Vagina (tissue), 2 donors: ENCODE measurements around the gene ATXN1. TPM values are rescaled to one million over a fixed set of nuclear protein-coding genes. Genes with fewer than 3 reads are reported as not detected.

Experiments
- DNase-seq, 2 donors: peaks; one replicate each; pipeline ENCODE4 v3.0.0-alpha.2; 2017; ENCODE audit errors: extremely low spot score in 2 of 2
- H3K27ac ChIP-seq: fragments of 200-600 bp; sonication (generic); one replicate; pipeline ENCODE4 v1.5.1; 2019
- H3K27me3 ChIP-seq: fragments of 200-600 bp; sonication (generic); one replicate; pipeline ENCODE4 v1.5.1; 2019
- H3K36me3 ChIP-seq, 2 donors: fragments of 200-600 bp; sonication (generic); one replicate each; pipeline ENCODE4 v1.5.1; 2017 to 2019
- H3K4me1 ChIP-seq: fragments of 200-600 bp; sonication (generic); one replicate; pipeline ENCODE4 v1.5.1; 2019
- H3K4me3 ChIP-seq, 2 donors: fragments of 200-600 bp; sonication (generic); 1 replicate in 1 of 2; 2 replicates in 1 of 2; pipeline ENCODE4 v1.5.1; 2016 to 2019
- H3K9me3 ChIP-seq: fragments of 200-600 bp; sonication (generic); one replicate; pipeline ENCODE4 v1.5.1; 2019
- POLR2A ChIP-seq, 2 donors: fragments of 450-650 bp; IDR thresholded peaks; one replicate each; pipeline ENCODE4 v1.6.1; 2017; ENCODE audit warnings: antibody characterized with exemption in 2 of 2, mild to moderate bottlenecking in 2 of 2, moderate library complexity in 2 of 2
- POLR2AphosphoS5 ChIP-seq, 2 donors: sonication (generic); formaldehyde crosslinking; IDR thresholded peaks; one replicate each; pipeline ENCODE4 v1.9.0; 2017; ENCODE audit warnings: antibody characterized with exemption in 2 of 2, mild to moderate bottlenecking in 2 of 2, low read depth in 1 of 2; ENCODE audit not compliant: insufficient read depth in 1 of 2
- intact Hi-C: fragments of 100-400 bp; cut with DNase I; formaldehyde crosslinking; loops from one replicate; pipeline ENCODE4 v1.15.1; 2023
- total RNA-seq: library from RNA; depleted of rRNA; stranded (reverse); fragments of >200 nt; gene quantifications from one replicate; pipeline ENCODE4 v1.2.3, GENCODE V29; 2016
- TF ChIP-seq, protein P1 (sequence below), 3 experiments: fragments of 450-650 bp in 2 of 3; fragments of 200-600 bp in 1 of 3; sonication (generic) in 1 of 3; IDR thresholded peaks; one replicate each; pipeline ENCODE4 v1.5.1; 2017 to 2019; ENCODE audit warnings: antibody characterized with exemption in 3 of 3, mild to moderate bottlenecking in 2 of 3, moderate library complexity in 2 of 3

The ATXN1 gene
- total RNA-seq, 1 donor from 2014 or later = 43.2 TPM

DNA sequence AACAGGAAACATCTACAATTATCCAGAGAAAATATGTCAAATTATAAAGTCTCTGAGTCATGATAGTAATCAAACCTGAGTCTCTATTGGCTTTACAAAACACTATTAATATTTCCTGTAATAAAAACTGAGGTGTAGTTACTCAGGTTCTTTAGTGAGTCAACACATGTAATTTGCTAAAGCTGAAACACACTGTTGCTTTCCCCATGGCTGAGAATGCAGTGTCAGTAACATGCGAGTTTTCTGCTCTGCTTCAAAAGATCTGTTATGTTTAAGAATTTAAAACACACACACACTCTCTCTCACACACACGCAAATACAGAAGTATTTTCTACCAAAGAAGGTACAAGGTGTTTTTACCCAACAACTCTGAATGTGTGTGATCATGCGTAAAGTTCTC, 38.6 kb downstream of the ATXN1 start:
- H3K36me3 ChIP-seq = no peaks in the 10 kb centered on the region
- DNase-seq = no peak
- intact Hi-C loops = no loop called here
- no peak overlapping the region for H3K4me3 ChIP-seq
- TF ChIP-seq POLR2AphosphoS5 (IDR thresholded peaks at IDR 0.05; ENCODE audit: insufficient read depth in 1 of 2, low read depth in 1 of 2) (peak in 1 of 2 donors; percentile 46), POLR2A (IDR thresholded peaks at IDR 0.05) (no peak)
- TF ChIP-seq, protein P1, sequence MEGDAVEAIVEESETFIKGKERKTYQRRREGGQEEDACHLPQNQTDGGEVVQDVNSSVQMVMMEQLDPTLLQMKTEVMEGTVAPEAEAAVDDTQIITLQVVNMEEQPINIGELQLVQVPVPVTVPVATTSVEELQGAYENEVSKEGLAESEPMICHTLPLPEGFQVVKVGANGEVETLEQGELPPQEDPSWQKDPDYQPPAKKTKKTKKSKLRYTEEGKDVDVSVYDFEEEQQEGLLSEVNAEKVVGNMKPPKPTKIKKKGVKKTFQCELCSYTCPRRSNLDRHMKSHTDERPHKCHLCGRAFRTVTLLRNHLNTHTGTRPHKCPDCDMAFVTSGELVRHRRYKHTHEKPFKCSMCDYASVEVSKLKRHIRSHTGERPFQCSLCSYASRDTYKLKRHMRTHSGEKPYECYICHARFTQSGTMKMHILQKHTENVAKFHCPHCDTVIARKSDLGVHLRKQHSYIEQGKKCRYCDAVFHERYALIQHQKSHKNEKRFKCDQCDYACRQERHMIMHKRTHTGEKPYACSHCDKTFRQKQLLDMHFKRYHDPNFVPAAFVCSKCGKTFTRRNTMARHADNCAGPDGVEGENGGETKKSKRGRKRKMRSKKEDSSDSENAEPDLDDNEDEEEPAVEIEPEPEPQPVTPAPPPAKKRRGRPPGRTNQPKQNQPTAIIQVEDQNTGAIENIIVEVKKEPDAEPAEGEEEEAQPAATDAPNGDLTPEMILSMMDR (IDR thresholded peaks at IDR 0.05) = no peak
- peaks cover 94% of the 10 kb centered on the region for H3K4me1 ChIP-seq
- H3K27me3 ChIP-seq = no peaks in the 10 kb centered on the region
- no peak overlapping the region for H3K27ac ChIP-seq
- no peaks in the 10 kb centered on the region for H3K9me3 ChIP-seq

DNA sequence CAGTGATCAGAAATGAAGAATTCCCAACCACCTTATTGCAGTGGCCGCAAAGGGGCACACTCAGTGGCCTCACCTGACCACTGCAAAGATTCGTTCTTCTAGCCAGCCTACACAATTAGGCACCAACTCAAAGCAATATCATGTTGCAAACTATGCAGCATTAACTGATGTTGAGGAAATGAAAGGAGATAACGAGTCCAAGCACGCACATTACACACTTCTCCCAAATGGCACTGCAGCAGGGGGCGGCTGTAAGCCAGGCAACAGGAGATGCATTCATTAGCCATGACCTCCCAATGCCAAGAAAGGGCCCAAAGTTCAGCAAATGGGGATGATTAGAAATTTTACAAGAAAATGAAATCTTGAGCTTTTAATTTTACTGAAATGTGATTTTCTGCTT, 39.3 kb downstream of the ATXN1 start:
- Histone ChIP-seq H3K9me3 (no peaks in the 10 kb centered on the region), H3K4me3 (no peak overlapping the region), H3K27ac (no peak overlapping the region), H3K4me1 (peaks cover 99% of the 10 kb centered on the region), H3K36me3 (no peaks in the 10 kb centered on the region), H3K27me3 (no peaks in the 10 kb centered on the region)
- intact Hi-C loops = no loop called here
- TF ChIP-seq POLR2AphosphoS5 (IDR thresholded peaks at IDR 0.05; ENCODE audit: insufficient read depth in 1 of 2, low read depth in 1 of 2) (no peak), POLR2A (IDR thresholded peaks at IDR 0.05) (no peak)
- TF ChIP-seq, protein P1 (IDR thresholded peaks at IDR 0.05) = no peak
- DNase-seq = no peak

DNA sequence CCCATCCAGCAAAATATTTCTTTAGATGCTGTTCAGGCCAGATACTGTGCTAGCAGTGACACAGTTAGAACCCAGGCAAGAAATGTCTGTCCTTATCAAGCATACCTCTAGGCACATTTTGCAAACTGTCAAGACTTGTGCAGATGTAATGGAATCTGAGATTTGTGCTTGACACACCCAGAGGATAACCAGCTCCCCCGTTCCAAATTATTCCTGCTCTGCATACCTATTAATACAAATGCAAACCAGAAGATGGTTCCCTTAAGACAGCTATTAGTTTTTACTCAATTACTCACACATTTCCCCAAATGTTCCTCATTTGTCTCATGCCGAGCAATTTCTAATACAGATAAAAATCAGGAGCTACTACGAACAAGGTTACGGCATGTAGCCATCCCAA, 40.4 kb downstream of the ATXN1 start:
- Histone ChIP-seq H3K4me1 (peaks cover 89% of the 10 kb centered on the region), H3K36me3 (no peaks in the 10 kb centered on the region), H3K27me3 (no peaks in the 10 kb centered on the region), H3K9me3 (no peaks in the 10 kb centered on the region), H3K27ac (no peak overlapping the region), H3K4me3 (no peak overlapping the region)
- intact Hi-C loops = no loop called here
- TF ChIP-seq POLR2AphosphoS5 (IDR thresholded peaks at IDR 0.05; ENCODE audit: insufficient read depth in 1 of 2, low read depth in 1 of 2) = no peak
- no peak for TF ChIP-seq POLR2A (IDR thresholded peaks at IDR 0.05)
- TF ChIP-seq, protein P1 (IDR thresholded peaks at IDR 0.05) = no peak
- DNase-seq = no peak

DNA sequence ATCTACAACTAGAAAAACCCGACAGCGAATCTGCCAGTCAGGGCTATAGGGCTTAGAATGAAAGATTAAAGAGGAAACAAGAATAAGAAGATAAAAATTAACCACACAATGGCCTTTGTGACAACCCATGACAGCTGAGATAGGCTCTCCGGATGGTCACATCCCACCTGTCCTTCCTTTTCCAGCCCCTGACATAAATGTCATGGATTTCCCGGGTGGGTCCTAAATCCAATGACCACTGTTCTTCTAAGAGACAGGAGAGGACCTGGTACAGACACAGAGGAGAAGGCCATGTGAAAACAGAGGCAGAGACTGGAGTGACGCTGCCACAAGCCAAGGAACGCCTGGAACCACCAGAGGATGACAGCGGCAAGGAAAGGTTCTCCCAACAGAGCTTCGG, 41.8 kb downstream of the ATXN1 start:
- TF ChIP-seq POLR2AphosphoS5 (IDR thresholded peaks at IDR 0.05; ENCODE audit: insufficient read depth in 1 of 2, low read depth in 1 of 2) = no peak
- TF ChIP-seq, protein P1 (IDR thresholded peaks at IDR 0.05) = no peak
- no peak for TF ChIP-seq POLR2A (IDR thresholded peaks at IDR 0.05)
- intact Hi-C loops = no loop called here
- no peak overlapping the region for H3K27ac ChIP-seq
- peaks cover 75% of the 10 kb centered on the region for H3K4me1 ChIP-seq
- H3K27me3 ChIP-seq = no peaks in the 10 kb centered on the region
- no peak for DNase-seq
- H3K4me3 ChIP-seq = no peak overlapping the region
- H3K9me3 ChIP-seq = no peaks in the 10 kb centered on the region
- no peaks in the 10 kb centered on the region for H3K36me3 ChIP-seq

DNA sequence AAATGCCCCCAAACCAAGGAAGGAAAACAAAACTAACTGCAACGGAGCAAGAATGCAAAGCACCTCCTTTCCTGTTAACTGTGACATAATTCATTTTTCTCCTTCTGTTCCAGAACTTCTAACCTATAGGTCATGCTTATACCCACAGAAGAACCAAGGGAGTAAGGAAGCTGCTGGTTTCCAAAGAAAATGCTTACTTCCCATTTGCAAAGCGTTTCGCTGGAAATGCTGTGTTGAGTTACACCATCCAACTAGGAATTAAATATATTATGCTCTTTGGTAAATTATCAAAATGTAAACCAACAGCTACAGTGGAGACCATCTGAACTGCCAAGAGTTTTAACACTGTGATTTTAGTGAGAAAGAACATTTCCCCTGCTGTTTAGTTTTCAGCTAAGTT, 42.9 kb downstream of the ATXN1 start:
- H3K9me3 ChIP-seq = no peaks in the 10 kb centered on the region
- no peak for DNase-seq
- TF ChIP-seq, protein P1 (IDR thresholded peaks at IDR 0.05) = no peak
- TF ChIP-seq POLR2A (IDR thresholded peaks at IDR 0.05) (no peak), POLR2AphosphoS5 (IDR thresholded peaks at IDR 0.05; ENCODE audit: insufficient read depth in 1 of 2, low read depth in 1 of 2) (no peak)
- no peaks in the 10 kb centered on the region for H3K27me3 ChIP-seq
- H3K4me3 ChIP-seq = no peak overlapping the region
- no peak overlapping the region for H3K27ac ChIP-seq
- no peaks in the 10 kb centered on the region for H3K36me3 ChIP-seq
- H3K4me1 ChIP-seq = peaks cover 73% of the 10 kb centered on the region
- intact Hi-C loops = no loop called here
